Ishikawa (cell line): ENCODE measurements around the gene SYNPR.

ENCODE experiments used
- CEBPB ChIP-seq: IDR thresholded peaks from 2 replicates; pipeline ENCODE4 v1.6.1; 2012
- CREB1 ChIP-seq: IDR thresholded peaks from 2 replicates; pipeline ENCODE4 v1.6.1; 2012; ENCODE audit warnings: low read depth
- EGR1 ChIP-seq: IDR thresholded peaks from 2 replicates; pipeline ENCODE4 v1.6.1; 2012
- EP300 ChIP-seq: IDR thresholded peaks from 2 replicates; pipeline ENCODE4 v1.6.1; 2012; ENCODE audit warnings: borderline replicate concordance
- FOXM1 ChIP-seq: IDR thresholded peaks from 2 replicates; pipeline ENCODE4 v1.6.1; 2012; ENCODE audit warnings: low read depth, borderline replicate concordance
- NFIC ChIP-seq: IDR thresholded peaks from 2 replicates; pipeline ENCODE4 v1.6.1; 2012
- RAD21 ChIP-seq: IDR thresholded peaks from 2 replicates; pipeline ENCODE4 v1.6.1; 2012; ENCODE audit warnings: low read depth
- TAF1 ChIP-seq: IDR thresholded peaks from 2 replicates; pipeline ENCODE4 v1.6.1; 2012; ENCODE audit warnings: low read depth, mild to moderate bottlenecking
- TCF12 ChIP-seq: IDR thresholded peaks from 2 replicates; pipeline ENCODE4 v1.6.1; 2012; ENCODE audit warnings: low read depth
- TEAD4 ChIP-seq: IDR thresholded peaks from 2 replicates; pipeline ENCODE4 v1.6.1; 2012
- YY1 ChIP-seq: IDR thresholded peaks from 2 replicates; pipeline ENCODE4 v1.6.1; 2012; ENCODE audit warnings: low read depth
- ZBTB7A ChIP-seq: IDR thresholded peaks from 2 replicates; pipeline ENCODE4 v1.6.1; 2012; ENCODE audit warnings: low read depth
- TF ChIP-seq, protein P1 (sequence below): IDR thresholded peaks from 2 replicates; pipeline ENCODE4 v1.6.1; 2012; ENCODE audit warnings: low read depth, mild to moderate bottlenecking
- TF ChIP-seq, protein P2 (sequence below): IDR thresholded peaks from 2 replicates; pipeline ENCODE4 v1.6.1; 2012
- TF ChIP-seq, protein P3 (sequence below): IDR thresholded peaks from 2 replicates; pipeline ENCODE4 v1.6.1; 2012

The SYNPR gene

DNA sequence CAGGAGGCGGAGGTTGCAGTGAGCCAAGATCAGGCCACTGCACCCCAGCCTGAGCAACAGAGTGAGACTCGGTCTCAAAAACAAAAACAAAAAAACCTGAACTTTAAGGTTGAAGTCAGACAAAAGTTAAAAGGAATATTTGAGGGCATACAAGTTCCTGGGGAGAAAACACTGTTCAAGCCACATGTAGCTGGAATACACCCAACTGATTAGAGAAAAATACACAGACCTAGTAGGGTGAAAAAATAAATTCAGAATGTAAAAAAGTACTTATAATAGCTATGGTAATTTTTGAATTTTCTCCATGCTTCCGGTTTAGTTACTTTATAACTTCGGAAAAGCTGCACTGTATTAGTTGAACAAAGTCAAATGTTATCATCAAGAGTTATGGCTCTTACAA lies 331.7 kb downstream of the SYNPR start:
- TF ChIP-seq CEBPB = no peak

DNA sequence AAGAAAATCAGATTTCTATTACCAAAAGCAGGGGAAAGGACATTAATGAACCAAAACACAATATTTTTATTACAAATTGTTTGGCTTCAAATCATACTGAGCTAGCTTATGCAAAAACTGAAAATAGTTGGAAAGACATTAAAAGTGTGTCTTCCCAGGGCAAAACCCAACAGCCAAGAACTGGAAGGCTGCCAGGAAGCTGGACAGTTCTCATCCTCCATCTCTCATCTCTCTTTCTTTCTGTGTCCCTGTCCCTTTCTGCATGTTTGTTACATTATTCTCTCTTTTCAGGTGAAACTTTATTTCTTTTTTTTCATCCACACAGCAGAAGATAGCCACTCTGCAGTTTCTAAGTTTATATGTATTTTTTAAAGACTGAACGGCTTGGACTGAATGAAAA lies 333.3 kb downstream of the SYNPR start:
- no peak for TF ChIP-seq ZBTB7A
- TF ChIP-seq, protein P1, sequence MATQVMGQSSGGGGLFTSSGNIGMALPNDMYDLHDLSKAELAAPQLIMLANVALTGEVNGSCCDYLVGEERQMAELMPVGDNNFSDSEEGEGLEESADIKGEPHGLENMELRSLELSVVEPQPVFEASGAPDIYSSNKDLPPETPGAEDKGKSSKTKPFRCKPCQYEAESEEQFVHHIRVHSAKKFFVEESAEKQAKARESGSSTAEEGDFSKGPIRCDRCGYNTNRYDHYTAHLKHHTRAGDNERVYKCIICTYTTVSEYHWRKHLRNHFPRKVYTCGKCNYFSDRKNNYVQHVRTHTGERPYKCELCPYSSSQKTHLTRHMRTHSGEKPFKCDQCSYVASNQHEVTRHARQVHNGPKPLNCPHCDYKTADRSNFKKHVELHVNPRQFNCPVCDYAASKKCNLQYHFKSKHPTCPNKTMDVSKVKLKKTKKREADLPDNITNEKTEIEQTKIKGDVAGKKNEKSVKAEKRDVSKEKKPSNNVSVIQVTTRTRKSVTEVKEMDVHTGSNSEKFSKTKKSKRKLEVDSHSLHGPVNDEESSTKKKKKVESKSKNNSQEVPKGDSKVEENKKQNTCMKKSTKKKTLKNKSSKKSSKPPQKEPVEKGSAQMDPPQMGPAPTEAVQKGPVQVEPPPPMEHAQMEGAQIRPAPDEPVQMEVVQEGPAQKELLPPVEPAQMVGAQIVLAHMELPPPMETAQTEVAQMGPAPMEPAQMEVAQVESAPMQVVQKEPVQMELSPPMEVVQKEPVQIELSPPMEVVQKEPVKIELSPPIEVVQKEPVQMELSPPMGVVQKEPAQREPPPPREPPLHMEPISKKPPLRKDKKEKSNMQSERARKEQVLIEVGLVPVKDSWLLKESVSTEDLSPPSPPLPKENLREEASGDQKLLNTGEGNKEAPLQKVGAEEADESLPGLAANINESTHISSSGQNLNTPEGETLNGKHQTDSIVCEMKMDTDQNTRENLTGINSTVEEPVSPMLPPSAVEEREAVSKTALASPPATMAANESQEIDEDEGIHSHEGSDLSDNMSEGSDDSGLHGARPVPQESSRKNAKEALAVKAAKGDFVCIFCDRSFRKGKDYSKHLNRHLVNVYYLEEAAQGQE = peak; percentile 20; the same call in 1 of the 2 replicates
- no peak for TF ChIP-seq TAF1
- no peak for TF ChIP-seq EP300
- TF ChIP-seq, protein P2, sequence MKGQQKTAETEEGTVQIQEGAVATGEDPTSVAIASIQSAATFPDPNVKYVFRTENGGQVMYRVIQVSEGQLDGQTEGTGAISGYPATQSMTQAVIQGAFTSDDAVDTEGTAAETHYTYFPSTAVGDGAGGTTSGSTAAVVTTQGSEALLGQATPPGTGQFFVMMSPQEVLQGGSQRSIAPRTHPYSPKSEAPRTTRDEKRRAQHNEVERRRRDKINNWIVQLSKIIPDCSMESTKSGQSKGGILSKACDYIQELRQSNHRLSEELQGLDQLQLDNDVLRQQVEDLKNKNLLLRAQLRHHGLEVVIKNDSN = no peak

DNA sequence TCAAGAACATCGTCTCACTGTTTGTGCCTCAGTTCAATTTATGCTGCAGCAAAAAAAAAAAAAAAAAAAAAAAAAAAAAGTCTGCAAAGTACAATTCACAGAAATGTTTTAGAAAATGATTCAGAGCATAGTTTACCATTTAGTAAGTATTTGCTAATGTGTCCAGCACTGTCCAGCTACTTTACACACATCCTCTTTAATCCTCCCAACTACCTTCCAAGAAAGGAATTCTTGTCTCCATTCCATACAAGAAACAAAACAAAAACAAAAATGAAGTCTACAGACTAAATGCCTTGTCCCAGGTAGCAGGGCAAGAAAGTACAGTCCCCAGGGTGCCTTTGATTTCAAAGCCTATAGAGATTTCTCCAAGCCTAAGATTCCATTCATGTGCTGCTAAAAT lies 335.5 kb downstream of the SYNPR start:
- no peak for TF ChIP-seq ZBTB7A
- no peak for TF ChIP-seq RAD21

DNA sequence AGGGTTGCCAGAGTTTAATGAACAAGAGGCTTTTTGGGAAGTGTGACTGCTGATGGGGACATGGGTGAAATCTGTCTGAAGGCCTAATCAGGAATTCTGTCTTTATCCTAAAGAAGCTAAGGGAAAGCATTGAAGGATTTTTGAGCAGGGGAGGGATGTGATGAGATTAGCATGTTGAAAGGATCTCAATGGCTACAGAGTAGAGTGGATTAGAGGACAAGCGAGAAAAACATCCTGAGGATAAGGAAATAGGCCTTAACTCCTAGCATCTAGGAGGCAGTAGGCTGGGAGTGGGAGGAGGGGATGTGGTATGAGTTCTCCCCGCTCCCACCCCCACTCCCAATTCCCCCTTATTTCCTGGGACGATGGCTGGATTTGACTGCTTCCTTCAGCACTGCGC lies 339.3 kb downstream of the SYNPR start:
- TF ChIP-seq, protein P3, sequence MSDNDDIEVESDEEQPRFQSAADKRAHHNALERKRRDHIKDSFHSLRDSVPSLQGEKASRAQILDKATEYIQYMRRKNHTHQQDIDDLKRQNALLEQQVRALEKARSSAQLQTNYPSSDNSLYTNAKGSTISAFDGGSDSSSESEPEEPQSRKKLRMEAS = no peak
- no peak for TF ChIP-seq NFIC
- no peak for TF ChIP-seq TAF1
- TF ChIP-seq EGR1 = no peak
- TF ChIP-seq YY1 = no peak
- TF ChIP-seq CEBPB = no peak
- TF ChIP-seq RAD21 = no peak
- TF ChIP-seq FOXM1 = no peak
- no peak for TF ChIP-seq ZBTB7A
- TF ChIP-seq, protein P2 = no peak

DNA sequence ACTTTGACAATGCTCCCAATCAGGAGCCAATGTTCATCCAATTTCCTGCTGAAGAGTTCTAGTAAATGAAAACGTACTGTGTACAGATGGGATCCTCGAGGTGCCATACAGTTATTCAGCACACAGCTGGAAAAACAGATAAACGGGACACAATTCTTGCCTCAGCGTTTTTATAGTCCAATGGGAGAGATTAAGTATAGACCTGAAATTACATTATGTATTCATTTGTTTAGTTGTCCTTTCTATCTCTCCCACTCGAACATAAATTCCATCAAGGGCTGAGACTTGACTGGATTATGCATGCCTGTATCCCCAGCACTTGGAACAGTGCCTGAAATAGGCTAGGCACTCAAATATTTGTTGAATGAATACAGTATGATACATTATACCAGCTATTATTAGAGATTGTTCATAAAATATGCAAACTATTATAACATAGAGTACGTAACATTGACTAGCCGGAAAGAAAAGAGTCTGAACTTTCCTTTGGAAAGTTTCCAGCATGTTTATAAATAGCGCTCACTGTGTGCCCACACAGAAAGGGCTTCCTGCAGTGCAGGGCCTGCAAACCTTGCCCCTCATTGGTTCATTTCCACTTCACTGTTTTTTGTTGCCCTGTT lies 346.9 kb downstream of the SYNPR start:
- TF ChIP-seq FOXM1 (no peak), YY1 (no peak), RAD21 (no peak), TEAD4 (no peak), NFIC (peak; percentile 33; the same call in 1 of the 2 replicates), CEBPB (no peak), TAF1 (no peak)
- TF ChIP-seq, protein P2 = no peak

DNA sequence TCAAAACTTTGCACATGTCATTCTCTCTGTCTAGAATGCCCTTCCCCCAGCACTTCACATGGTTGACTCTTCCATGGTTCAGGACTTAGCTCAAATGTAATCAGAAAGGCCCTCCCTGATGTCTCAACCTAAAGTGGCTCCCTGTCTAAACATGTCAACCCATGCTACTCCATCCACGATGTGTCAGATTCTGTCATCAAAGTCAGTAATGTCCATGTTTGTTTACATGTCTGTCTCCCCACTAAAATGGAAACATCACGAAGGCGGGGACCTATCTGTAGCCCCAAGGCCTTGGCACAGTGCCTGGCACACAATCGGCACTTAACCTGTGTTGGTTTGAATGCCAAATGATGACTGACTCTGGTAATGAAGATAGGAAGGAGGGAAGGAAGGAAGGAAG lies 353.6 kb downstream of the SYNPR start:
- no peak for TF ChIP-seq YY1
- TF ChIP-seq, protein P3 = no peak
- no peak for TF ChIP-seq FOXM1
- no peak for TF ChIP-seq TCF12
- TF ChIP-seq CREB1 = no peak
- no peak for TF ChIP-seq CEBPB
- TF ChIP-seq, protein P2 = no peak

DNA sequence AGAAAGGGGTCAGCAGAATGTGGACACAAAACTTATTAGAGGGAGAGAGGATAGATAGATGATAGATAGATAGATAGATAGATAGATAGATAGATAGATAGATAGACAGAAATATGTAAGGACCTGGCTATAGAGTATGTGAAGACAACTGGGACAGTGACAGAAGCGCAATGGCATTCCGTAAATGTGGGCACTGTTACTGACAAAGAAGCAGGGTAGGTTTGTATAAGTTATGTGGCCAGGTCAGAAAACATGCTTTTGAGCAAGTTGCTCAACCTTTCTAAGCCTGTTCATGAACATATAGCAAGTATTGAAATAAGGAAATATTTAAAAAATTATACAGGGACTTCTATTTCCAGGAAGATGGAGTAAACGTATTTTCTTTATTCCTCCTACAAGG lies 357.1 kb downstream of the SYNPR start:
- TF ChIP-seq CEBPB (no peak), TEAD4 (no peak), TAF1 (no peak), CREB1 (no peak), EGR1 (no peak)

DNA sequence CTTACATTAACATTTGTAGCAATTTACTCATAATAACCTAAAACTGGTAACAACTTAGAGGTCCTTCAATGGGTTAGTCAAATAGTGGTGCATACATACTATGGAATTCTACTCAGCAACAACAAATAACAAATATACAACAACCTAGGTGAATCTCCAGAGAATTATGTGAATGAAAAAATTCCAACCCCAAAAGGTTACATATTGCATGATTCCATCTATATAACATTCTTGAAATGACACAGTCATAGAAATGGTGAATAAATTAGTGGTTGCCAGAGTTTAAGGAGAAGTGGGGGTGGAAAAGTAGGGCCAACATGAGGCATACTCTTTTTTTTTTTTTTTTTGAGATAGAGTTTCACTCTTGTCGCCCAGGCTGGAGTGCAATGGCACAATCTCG lies 361.7 kb downstream of the SYNPR start:
- no peak for TF ChIP-seq RAD21
- no peak for TF ChIP-seq CREB1
- no peak for TF ChIP-seq YY1
- TF ChIP-seq, protein P2 = no peak
- TF ChIP-seq, protein P1 = no peak
- TF ChIP-seq EP300 = no peak
- TF ChIP-seq TEAD4 = no peak
- no peak for TF ChIP-seq TCF12
- no peak for TF ChIP-seq ZBTB7A
- no peak for TF ChIP-seq NFIC
- TF ChIP-seq CEBPB = no peak
- no peak for TF ChIP-seq TAF1
- no peak for TF ChIP-seq EGR1
- TF ChIP-seq FOXM1 = no peak
- TF ChIP-seq, protein P3 = no peak
